HFFc6 (cell line): Measurements from ENCODE around the gene KYAT1. TPM values are rescaled to one million over a fixed set of nuclear protein-coding genes. Genes with fewer than 3 reads are reported as not detected.

Experiments used
- DNase-seq: peaks from one replicate; pipeline ENCODE4 v3.0.0-alpha.2; 2018
- H3K27ac Mint-ChIP-seq: 2 replicates; pipeline ENCODE4 v1.8.0; 2020; ENCODE audit warnings: mild to moderate bottlenecking, mixed read lengths
- H3K27me3 Mint-ChIP-seq: 2 replicates; pipeline ENCODE4 v1.8.0; 2021; ENCODE audit warnings: mild to moderate bottlenecking, moderate library complexity, mixed read lengths; ENCODE audit not compliant: insufficient read depth
- H3K36me3 Mint-ChIP-seq: 2 replicates; pipeline ENCODE4 v1.8.0; 2021; ENCODE audit warnings: low read depth, mixed read lengths
- H3K4me1 Mint-ChIP-seq: 2 replicates; pipeline ENCODE4 v1.8.0; 2020; ENCODE audit warnings: low read depth, mixed read lengths
- H3K4me3 Mint-ChIP-seq: 2 replicates; pipeline ENCODE4 v1.8.0; 2020; ENCODE audit warnings: mild to moderate bottlenecking, moderate library complexity, mixed read lengths
- H3K9me3 Mint-ChIP-seq: 2 replicates; pipeline ENCODE4 v1.8.0; 2020; ENCODE audit warnings: mild to moderate bottlenecking, mixed read lengths
- total RNA-seq, 6 experiments: library from RNA; stranded (reverse); fragmentation: NEBNext Ultra II Directional; extraction: Animal tissue kit (Norgen Biotek cat#: 25700); gene quantifications; 2 replicates in 1 of 6; 3 replicates in 5 of 6; pipeline ENCODE4 v1.2.3, GENCODE V29; 2021
- TF ChIP-seq, protein P1 (sequence below): fragments of 200-600 bp; sonication (generic); IDR thresholded peaks from 2 replicates; pipeline ENCODE4 v1.5.0; 2021; ENCODE audit warnings: antibody characterized with exemption, mild to moderate bottlenecking

KYAT1 gene
- total RNA-seq, 6 experiments from 2014 or later, result 6.7 to 9.0 (median 8.3) TPM

DNA sequence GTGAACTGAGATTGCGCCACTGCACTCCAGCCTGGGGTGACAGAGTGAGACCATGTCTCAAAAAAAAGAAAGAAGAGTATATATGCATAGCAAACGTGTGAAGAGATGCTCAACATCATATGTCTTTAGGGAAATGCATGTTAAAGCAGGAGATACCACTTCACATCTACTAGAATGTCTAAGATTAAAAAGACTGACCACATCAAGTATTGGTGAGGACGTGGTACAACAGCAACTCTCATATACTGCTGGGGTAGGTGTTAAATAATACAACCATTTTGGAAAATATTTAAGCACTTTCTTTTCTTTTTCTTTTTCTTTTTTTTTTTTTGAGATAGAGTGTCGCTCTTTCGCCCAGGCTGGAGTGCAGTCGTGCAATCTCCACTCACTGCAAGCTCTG is 96.3 kb downstream of the KYAT1 start:
- Mint-ChIP-seq H3K4me1 (peaks cover 21% of the 10 kb centered on the region), H3K36me3 (no peaks in the 10 kb centered on the region), H3K9me3 (peaks cover 7% of the 10 kb centered on the region), H3K4me3 (no peak overlapping the region), H3K27ac (no peak overlapping the region), H3K27me3 (no peaks in the 10 kb centered on the region; the same call in 1 of the 2 replicates)
- TF ChIP-seq, protein P1, sequence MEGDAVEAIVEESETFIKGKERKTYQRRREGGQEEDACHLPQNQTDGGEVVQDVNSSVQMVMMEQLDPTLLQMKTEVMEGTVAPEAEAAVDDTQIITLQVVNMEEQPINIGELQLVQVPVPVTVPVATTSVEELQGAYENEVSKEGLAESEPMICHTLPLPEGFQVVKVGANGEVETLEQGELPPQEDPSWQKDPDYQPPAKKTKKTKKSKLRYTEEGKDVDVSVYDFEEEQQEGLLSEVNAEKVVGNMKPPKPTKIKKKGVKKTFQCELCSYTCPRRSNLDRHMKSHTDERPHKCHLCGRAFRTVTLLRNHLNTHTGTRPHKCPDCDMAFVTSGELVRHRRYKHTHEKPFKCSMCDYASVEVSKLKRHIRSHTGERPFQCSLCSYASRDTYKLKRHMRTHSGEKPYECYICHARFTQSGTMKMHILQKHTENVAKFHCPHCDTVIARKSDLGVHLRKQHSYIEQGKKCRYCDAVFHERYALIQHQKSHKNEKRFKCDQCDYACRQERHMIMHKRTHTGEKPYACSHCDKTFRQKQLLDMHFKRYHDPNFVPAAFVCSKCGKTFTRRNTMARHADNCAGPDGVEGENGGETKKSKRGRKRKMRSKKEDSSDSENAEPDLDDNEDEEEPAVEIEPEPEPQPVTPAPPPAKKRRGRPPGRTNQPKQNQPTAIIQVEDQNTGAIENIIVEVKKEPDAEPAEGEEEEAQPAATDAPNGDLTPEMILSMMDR, result no peak
- no peak for DNase-seq

Other genes starting within 250 kb of the KYAT1 start
- 10 to 100 TPM; 34.5 to 51.7 (median 49.9) TPM for gene DYNC2I2, start 225.1 kb downstream of the KYAT1 start, total RNA-seq
- 100 to 1,000 TPM; 297 to 358 (median 343) TPM for gene SET, start 192.7 kb downstream of the KYAT1 start, total RNA-seq
- 1 to 10 TPM; 1.9 to 5.6 (median 3.5) TPM for gene PKN3, start 179.4 kb downstream of the KYAT1 start, total RNA-seq
- gene ZDHHC12, start 157.8 kb downstream of the KYAT1 start, total RNA-seq, result 10 to 100 TPM; 48.1 to 54.6 (median 53.1) TPM
- 10 to 100 TPM; 32.5 to 47.6 (median 37.8) TPM for gene ZER1, start 110.0 kb downstream of the KYAT1 start, total RNA-seq
- 10 to 100 TPM; 28.0 to 34.7 (median 30.3) TPM for gene TBC1D13, start 94.7 kb downstream of the KYAT1 start, total RNA-seq
- 10 to 100 TPM; 16.0 to 23.7 (median 17.0) TPM for gene ENDOG, start 63.5 kb downstream of the KYAT1 start, total RNA-seq
- 10 to 100 TPM; 33.2 to 46.8 (median 38.2) TPM for gene SPOUT1, start 52.2 kb downstream of the KYAT1 start, total RNA-seq
- gene LRRC8A, start 183 bp upstream of the KYAT1 start, total RNA-seq, result 10 to 100 TPM; 37.8 to 51.9 (median 39.6) TPM
- 10 to 100 TPM in 3 of 6 experiments, 1 to 10 TPM in 3; 6.8 to 13.9 (median 10.0) TPM for gene PHYHD1, start 39.0 kb upstream of the KYAT1 start, total RNA-seq
- gene DOLK, start 65.7 kb upstream of the KYAT1 start, total RNA-seq, result 10 to 100 TPM; 27.8 to 34.4 (median 31.6) TPM
- gene NUP188, start 65.7 kb upstream of the KYAT1 start, total RNA-seq, result 10 to 100 TPM; 42.1 to 58.2 (median 54.2) TPM
- 10 to 100 TPM; 38.1 to 56.1 (median 42.7) TPM for gene SH3GLB2, start 146.4 kb upstream of the KYAT1 start, total RNA-seq
- gene MIGA2, start 154.7 kb upstream of the KYAT1 start, total RNA-seq, result 10 to 100 TPM; 20.2 to 30.2 (median 22.2) TPM
- gene DOLPP1, start 199.2 kb upstream of the KYAT1 start, total RNA-seq, result 10 to 100 TPM; 13.9 to 20.8 (median 15.6) TPM
- gene CRAT, start 228.8 kb upstream of the KYAT1 start, total RNA-seq, result 10 to 100 TPM; 35.5 to 50.2 (median 42.6) TPM
- 100 to 1,000 TPM; 153 to 170 (median 162) TPM for gene PTPA, start 229.5 kb upstream of the KYAT1 start, total RNA-seq